HCT116 (cell line): ENCODE data around the gene ADARB1.

ENCODE experiments used
- EZH2phosphoT487 ChIP-seq: fragments of 200-600 bp; IDR thresholded peaks from 2 replicates; pipeline ENCODE4 v1.6.1; 2018; ENCODE audit warnings: antibody characterized with exemption, borderline replicate concordance
- ZNF274 ChIP-seq: fragments of 200-500 bp; sonication (Bioruptor generic); IDR thresholded peaks from 2 replicates; pipeline ENCODE4 v1.6.1; 2014; ENCODE audit warnings: mild to moderate bottlenecking, low read depth, low read length, inconsistent platforms

DNA sequence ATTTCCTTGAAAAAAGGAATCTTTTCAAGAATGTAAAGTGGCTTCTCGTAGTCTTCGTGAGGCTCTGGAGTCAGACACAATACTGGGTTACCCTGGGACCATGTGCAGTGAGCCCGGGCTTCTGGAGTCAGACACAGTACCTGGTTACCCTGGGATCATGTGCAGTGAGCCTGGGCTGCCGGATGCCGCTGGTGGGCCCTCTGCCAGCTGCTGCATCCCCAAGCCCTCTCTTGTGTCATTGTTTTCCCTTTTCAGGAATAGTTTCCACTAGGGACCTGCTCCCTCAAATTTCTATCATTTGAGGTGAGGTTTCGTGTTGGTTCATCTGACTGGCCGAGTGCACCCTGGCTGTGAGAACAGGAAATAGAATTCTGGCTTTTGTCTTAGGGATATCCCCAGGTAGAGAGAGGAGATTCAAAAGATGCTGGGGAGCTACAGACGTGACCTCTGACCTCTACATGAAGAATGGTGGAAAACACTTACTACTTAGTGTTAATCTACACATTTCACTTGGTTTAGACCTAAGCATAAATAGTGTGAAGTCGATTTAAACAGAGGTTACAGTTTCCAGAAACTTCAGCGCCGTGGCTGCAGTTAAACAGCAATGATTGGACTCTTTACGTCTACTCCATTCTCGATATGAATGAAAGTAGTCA, 10.6 kb downstream of the ADARB1 start:
- no peak for TF ChIP-seq ZNF274
- no peak for TF ChIP-seq EZH2phosphoT487
